ENCODE measurements around the gene ARFGEF3.

DNA sequence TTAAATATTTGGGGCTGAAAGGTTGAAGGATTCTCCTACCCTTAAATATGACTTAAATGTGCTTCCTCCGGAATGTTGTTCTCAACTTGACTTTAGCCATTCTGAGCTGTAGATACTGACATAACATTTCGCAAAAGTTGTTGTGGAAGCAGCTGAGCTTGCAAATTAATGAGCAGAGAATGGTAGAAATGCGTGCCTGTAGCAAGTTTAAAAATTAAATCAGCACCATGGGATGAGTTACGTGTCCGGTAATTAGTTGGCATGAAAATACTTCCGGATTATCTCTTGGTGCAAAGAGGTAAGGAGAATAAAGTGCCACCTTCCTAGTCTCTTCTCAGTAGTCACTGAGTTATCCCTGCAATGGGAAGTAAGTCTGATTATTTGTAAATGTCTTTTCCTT lies 80.2 kb downstream of the ARFGEF3 start:
- TF ChIP-seq, protein P1, sequence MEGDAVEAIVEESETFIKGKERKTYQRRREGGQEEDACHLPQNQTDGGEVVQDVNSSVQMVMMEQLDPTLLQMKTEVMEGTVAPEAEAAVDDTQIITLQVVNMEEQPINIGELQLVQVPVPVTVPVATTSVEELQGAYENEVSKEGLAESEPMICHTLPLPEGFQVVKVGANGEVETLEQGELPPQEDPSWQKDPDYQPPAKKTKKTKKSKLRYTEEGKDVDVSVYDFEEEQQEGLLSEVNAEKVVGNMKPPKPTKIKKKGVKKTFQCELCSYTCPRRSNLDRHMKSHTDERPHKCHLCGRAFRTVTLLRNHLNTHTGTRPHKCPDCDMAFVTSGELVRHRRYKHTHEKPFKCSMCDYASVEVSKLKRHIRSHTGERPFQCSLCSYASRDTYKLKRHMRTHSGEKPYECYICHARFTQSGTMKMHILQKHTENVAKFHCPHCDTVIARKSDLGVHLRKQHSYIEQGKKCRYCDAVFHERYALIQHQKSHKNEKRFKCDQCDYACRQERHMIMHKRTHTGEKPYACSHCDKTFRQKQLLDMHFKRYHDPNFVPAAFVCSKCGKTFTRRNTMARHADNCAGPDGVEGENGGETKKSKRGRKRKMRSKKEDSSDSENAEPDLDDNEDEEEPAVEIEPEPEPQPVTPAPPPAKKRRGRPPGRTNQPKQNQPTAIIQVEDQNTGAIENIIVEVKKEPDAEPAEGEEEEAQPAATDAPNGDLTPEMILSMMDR (conservative IDR thresholded peaks at IDR 0.05) = no peak
- no peak for TF ChIP-seq ZFX (IDR thresholded peaks at IDR 0.05)

Measured in C4-2B (cell line).